Muscle of leg (tissue), 11 donors: Measurements from ENCODE around the gene CEP120. TPM values are rescaled to one million over a fixed set of nuclear protein-coding genes. Genes with fewer than 3 reads are reported as not detected.

Experiments
- DNase-seq: peaks from one replicate; pipeline ENCODE4 v3.0.0; 2013
- H3K27ac ChIP-seq: one replicate; pipeline ENCODE4 v1.5.1; 2013; ENCODE audit warnings: mild to moderate bottlenecking, low read length, control low read depth
- H3K27me3 ChIP-seq: one replicate; pipeline ENCODE4 v1.6.1; 2013; ENCODE audit warnings: low read length; ENCODE audit not compliant: control insufficient read depth, insufficient read depth
- H3K36me3 ChIP-seq: one replicate; pipeline ENCODE4 v1.6.1; 2013; ENCODE audit warnings: low read length; ENCODE audit not compliant: control insufficient read depth, insufficient read depth
- H3K4me1 ChIP-seq: one replicate; pipeline ENCODE4 v1.6.1; 2013; ENCODE audit warnings: low read length; ENCODE audit not compliant: control insufficient read depth, insufficient read depth
- H3K4me3 ChIP-seq: one replicate; pipeline ENCODE4 v1.5.1; 2013; ENCODE audit warnings: low read length, control low read depth
- H3K9me3 ChIP-seq: replicated peaks from 2 replicates; pipeline ENCODE4 v1.6.1; 2013; ENCODE audit warnings: low read depth, low read length; ENCODE audit not compliant: control insufficient read depth
- WGBS: methylation state at CpG from one replicate; pipeline ENCODE4 v1.1.5; 2013; ENCODE audit warnings: missing lambda C conversion rate; ENCODE audit not compliant: insufficient coverage; 5-methylcytosine and 5-hydroxymethylcytosine counted together
- polyA plus RNA-seq, 8 donors: library from polyadenylated mRNA; unstranded; fragments of 120-200 nt; gene quantifications; one replicate each; pipeline versions ENCODE4 v1.2.1 to v1.2.3, GENCODE V29; 2013; ENCODE audit warnings: inconsistent platforms in 1 of 8, low replicate concordance in 1 of 8; ENCODE audit not compliant: insufficient read length in 8 of 8, insufficient read depth in 1 of 8
- total RNA-seq: library from RNA; stranded (reverse); fragments of 120-200 nt; gene quantifications from one replicate; pipeline ENCODE4 v1.2.4, GENCODE V29; 2013

CEP120 gene
- total and polyA plus RNA-seq, 9 donors = 7.9 to 14.9 (median 12.1) TPM

DNA sequence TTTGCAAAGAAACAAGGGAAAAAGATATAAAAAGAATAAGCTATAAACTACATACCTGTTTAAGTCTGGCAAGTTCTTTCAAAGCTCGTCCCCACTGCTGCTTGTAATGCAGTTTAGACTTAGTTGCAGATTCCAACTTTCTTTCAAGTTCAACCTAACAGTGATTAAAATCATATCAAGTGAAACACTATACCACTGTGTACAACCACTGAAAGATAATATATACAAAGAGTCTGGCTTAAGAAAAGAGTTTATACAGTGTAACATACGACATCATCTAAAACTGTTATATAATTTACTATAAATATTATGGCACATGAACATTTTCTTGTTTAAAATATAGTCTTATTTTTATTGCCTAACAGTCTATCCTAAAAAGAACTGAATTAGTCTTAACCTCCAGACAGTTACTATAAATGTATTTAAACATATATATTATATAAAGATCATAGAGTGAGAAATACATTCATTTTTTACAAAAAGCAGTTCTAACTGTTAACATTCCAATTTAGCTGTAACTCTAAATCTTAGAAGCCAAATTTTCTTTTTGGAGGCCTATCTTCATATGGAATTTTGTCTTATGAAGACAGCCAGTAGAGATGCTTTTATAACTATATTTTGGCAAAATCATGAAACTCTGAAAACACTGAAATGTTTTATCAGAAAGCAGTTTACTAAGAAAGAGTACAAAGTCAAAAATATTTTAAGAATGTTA, 58.6 kb downstream of the CEP120 start:
- no peak overlapping the region for H3K4me3 ChIP-seq
- H3K4me1 ChIP-seq = no peaks in the 10 kb centered on the region
- H3K27me3 ChIP-seq = no peaks in the 10 kb centered on the region
- no peak overlapping the region for H3K27ac ChIP-seq
- H3K36me3 ChIP-seq = peaks cover 4% of the 10 kb centered on the region
- H3K9me3 ChIP-seq = no peaks in the 10 kb centered on the region
- no CpG with 5 or more reads among the region's 2 CpGs for WGBS
- peak; percentile 34 for DNase-seq

DNA sequence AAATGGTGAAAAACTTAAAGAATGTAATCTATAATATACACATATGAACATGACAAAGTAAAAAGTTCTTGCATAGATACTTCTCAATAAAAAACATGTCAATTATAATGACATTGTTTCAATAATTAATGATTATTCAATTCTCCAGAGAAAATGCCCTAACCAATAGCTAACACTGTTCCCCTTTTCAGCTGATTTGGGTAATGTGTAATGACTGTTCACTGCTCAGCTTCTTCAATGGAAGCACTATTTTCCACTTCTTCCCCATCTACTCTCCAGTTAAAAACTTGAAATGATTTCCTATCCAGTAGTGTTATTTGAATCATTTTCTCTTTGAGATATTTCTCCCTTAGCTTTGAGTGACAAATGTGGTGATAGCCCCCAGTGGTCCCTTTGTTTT, 62.3 kb downstream of the CEP120 start:
- Histone ChIP-seq H3K27me3 (no peaks in the 10 kb centered on the region), H3K9me3 (no peaks in the 10 kb centered on the region), H3K27ac (no peak overlapping the region), H3K36me3 (peaks cover 4% of the 10 kb centered on the region), H3K4me1 (no peaks in the 10 kb centered on the region), H3K4me3 (no peak overlapping the region)
- no peak for DNase-seq

DNA sequence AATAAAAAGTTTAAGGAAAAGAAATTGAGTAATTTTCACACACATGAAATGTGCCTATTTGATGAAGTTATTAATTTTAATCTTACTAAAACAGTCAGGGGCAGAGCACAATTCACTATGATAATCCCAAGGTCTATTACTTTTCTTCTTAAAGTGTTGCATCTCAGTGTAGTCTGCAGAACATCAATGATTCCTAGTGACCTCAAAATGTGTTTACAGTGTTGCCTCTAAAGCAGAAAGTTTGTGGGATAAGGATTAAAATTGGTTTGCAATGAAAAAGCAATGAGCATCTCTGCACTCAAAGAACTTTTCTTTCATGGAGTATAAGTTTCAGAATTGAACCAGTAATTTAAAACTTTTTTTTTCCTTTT, 63.0 kb downstream of the CEP120 start:
- no peak for DNase-seq
- Histone ChIP-seq H3K9me3 (no peaks in the 10 kb centered on the region), H3K36me3 (peaks cover 4% of the 10 kb centered on the region), H3K4me1 (no peaks in the 10 kb centered on the region), H3K27ac (no peak overlapping the region), H3K27me3 (no peaks in the 10 kb centered on the region), H3K4me3 (no peak overlapping the region)

DNA sequence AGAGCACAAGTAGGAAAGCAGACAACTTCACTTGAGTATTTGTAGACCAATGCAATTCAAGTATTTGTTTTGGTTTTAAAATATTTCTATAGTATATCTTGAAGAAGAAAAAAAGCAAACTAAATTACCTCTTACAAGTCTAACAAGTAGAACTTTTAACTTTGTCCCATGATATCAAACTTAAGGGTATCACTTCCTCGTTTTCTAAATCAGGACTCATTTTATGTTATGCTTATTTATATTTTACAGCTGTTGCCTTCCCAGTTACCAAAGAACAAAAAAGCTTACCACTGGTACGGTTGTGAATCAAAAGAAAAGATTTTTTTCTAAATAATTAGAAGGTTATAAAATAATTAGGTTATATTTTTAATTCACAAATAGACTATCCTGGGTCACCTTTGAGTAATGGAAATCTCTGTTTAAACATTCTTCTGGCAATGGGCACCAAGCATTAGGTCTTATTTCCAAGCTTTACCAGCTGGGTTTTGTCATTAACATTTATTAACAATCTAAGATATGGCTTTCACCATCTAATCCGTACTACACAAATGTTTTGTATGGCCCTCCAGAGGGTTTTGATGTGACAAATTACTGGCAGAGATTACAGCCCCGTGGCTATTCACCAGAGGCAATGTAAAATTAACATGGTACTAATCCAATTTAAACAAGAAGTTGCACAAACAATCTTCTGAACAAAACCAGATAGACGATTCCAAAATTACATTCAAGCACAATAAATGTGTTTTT, 63.6 kb downstream of the CEP120 start:
- no CpG with 5 or more reads among the region's 5 CpGs for WGBS
- H3K27ac ChIP-seq = no peak overlapping the region
- H3K4me3 ChIP-seq = no peak overlapping the region
- DNase-seq = peak; percentile 40
- H3K9me3 ChIP-seq = no peaks in the 10 kb centered on the region
- H3K4me1 ChIP-seq = no peaks in the 10 kb centered on the region
- no peaks in the 10 kb centered on the region for H3K27me3 ChIP-seq
- peaks cover 4% of the 10 kb centered on the region for H3K36me3 ChIP-seq

DNA sequence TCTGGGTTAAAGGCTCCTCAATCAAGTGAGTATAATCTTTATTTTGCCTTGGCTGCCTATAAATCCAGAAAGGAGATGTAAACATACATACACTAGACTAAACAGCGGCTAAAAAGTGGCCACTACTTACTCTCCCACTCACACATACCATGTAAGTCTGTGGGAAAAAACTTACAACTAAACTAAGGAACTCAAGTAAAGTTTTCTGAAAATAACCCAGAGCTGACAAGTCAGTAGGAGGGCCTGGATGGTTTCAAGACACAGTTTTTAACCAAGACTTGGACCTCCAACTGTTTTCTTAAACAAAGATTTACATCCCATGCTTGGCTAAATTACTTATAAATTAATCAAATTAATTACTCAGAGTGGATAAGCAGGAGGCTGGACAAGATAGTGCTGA, 64.5 kb downstream of the CEP120 start:
- WGBS = no CpG with 5 or more reads among the region's 1 CpG
- H3K36me3 ChIP-seq = peaks cover 4% of the 10 kb centered on the region
- H3K4me3 ChIP-seq = no peak overlapping the region
- no peaks in the 10 kb centered on the region for H3K4me1 ChIP-seq
- no peaks in the 10 kb centered on the region for H3K9me3 ChIP-seq
- H3K27ac ChIP-seq = no peak overlapping the region
- no peak for DNase-seq
- H3K27me3 ChIP-seq = no peaks in the 10 kb centered on the region

DNA sequence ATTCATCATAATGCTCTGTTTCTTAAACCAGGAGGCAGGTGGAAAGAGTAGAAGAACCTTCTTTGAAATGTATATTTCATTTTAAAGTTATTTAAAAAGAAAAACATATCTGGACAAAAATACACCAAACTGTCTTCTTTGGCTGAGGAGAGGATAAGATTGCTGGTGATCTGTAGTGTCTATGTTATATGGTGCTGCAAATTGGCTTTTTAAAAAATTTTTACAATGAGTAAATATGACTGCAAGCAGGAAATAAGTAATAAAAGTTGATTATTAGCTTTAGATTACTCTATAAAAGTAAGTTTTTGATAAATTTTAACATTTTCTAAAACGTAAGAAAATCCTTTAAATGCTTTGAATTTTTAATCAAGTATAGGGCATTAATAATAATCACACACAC, 64.9 kb downstream of the CEP120 start:
- Histone ChIP-seq H3K9me3 (no peaks in the 10 kb centered on the region), H3K36me3 (peaks cover 4% of the 10 kb centered on the region), H3K4me3 (no peak overlapping the region), H3K27me3 (no peaks in the 10 kb centered on the region), H3K27ac (no peak overlapping the region), H3K4me1 (no peaks in the 10 kb centered on the region)
- no peak for DNase-seq
- no CpG with 5 or more reads among the region's 1 CpG for WGBS

DNA sequence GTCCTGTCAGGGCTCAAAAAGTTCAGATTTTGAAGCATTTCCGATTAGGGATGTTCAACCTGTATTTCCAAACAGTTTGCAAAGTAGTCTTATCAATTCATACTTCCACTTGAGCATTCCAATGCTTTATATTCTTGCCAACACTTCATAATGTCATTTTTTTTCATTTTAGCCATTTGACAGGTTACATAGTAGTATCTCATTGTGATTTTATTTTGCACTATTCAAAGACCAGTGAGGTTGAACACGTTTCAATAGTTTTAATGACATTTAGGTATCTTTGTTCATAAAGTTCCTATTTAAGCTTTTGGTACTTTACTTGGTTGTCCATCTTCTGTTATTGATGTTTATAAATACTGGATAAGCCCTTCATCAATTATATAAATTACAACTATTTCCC, 71.4 kb downstream of the CEP120 start:
- no peak for DNase-seq
- Histone ChIP-seq H3K27ac (no peak overlapping the region), H3K4me3 (no peak overlapping the region), H3K4me1 (no peaks in the 10 kb centered on the region), H3K36me3 (peaks cover 4% of the 10 kb centered on the region), H3K9me3 (no peaks in the 10 kb centered on the region), H3K27me3 (no peaks in the 10 kb centered on the region)
- 100% methylated on average over 1 of the region's 2 CpGs for WGBS

DNA sequence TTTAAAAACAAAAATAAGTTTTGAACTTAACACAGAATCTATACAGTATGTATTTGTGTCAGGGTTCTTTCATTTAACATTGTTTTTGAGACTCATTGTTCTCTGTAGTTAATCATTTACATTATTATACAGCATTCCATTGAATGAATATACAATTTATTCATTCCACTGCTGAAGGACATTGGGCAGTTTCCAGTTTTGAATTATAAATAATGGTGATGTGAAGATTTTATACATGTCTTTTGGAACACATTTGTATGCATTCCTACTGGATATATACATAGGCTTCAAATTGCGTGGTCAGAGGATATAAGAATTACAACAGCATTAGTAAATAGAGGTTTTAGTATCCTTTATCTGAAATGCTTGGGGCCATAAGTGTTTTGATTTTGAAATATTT, 72.0 kb downstream of the CEP120 start:
- no peak overlapping the region for H3K27ac ChIP-seq
- no CpG with 5 or more reads among the region's 1 CpG for WGBS

DNA sequence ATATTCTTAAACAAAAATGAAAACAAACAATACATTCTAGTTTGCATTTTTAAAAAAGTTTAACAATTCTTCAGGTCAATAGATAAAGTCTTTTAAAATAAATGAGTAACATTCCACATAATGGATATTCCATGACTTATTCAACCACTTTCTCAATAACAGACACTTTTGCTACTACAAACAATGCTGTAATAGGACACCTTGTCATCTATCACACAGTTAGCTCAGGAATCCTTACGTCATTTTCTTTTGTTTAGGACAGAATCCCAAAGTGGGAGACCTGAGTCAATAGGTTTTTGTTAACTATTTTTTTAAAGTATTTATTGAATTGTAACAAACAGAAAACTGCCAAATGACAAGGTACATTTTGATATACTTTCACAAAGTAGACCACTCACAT, 72.5 kb downstream of the CEP120 start:
- WGBS = no CpG with 5 or more reads among the region's 1 CpG
- H3K36me3 ChIP-seq = peaks cover 4% of the 10 kb centered on the region
- H3K4me3 ChIP-seq = no peak overlapping the region
- H3K27ac ChIP-seq = no peak overlapping the region
- H3K9me3 ChIP-seq = no peaks in the 10 kb centered on the region
- no peak for DNase-seq
- H3K4me1 ChIP-seq = no peaks in the 10 kb centered on the region
- no peaks in the 10 kb centered on the region for H3K27me3 ChIP-seq

More for the DNA sequence above, 72.0 kb downstream of the CEP120 start:
- Histone ChIP-seq H3K9me3 (no peaks in the 10 kb centered on the region), H3K4me1 (no peaks in the 10 kb centered on the region), H3K36me3 (peaks cover 4% of the 10 kb centered on the region), H3K4me3 (no peak overlapping the region), H3K27me3 (no peaks in the 10 kb centered on the region)
- no peak for DNase-seq

DNA sequence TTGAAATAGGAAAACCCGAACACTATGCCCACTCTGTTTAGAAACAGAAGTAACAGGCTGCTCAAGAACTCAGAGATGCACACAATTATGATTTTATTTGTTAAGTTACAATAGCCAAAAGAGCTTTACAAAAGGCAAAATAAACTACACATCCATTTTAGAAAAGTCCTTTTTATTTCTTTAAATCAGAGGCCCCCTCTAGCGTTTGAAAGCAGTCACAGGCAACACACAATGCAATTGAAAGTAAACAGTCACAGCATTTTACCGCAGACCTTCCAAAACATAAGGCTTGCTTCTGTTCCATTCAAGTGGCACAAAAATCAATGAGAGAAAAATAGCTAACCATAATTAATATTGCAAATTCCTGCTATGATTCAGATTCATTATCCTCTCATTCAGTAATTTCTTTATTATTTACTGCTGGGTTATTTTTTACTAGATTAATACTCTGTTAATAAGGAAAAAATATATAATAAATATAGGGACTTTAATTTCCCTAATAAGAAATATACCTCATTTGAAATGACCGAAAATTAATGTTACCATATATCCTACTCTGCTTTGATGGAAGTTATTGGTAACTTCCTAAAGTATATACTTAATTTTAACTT, 78.3 kb downstream of the CEP120 start:
- H3K27ac ChIP-seq = no peak overlapping the region
- no peak overlapping the region for H3K4me3 ChIP-seq
- no peaks in the 10 kb centered on the region for H3K27me3 ChIP-seq
- no peaks in the 10 kb centered on the region for H3K4me1 ChIP-seq
- H3K36me3 ChIP-seq = peaks cover 4% of the 10 kb centered on the region
- DNase-seq = peak; percentile 71
- H3K9me3 ChIP-seq = no peaks in the 10 kb centered on the region
- WGBS = no CpG with 5 or more reads among the region's 4 CpGs
